HFF-Myc (cell line): ENCODE measurements around the gene LHPP.
"Not testable (repeated sequence)": the region's sequence is repeated elsewhere in the genome, so short reads cannot be mapped to it uniquely, and the experiment has no call there.

Experiments
- DNase-seq: peaks from one replicate; pipeline ENCODE4 v3.0.0-alpha.2; 2011; ENCODE audit warnings: low read depth; ENCODE audit errors: extremely low read depth
- H3K4me3 ChIP-seq: replicated peaks from 2 replicates; pipeline ENCODE4 v1.5.1; 2011; ENCODE audit warnings: low read depth, mild to moderate bottlenecking, control low read depth, low read length
- CTCF ChIP-seq: IDR thresholded peaks from 2 replicates; pipeline ENCODE4 v1.5.1; 2012; ENCODE audit warnings: mild to moderate bottlenecking, low read depth, low read length, control low read depth; ENCODE audit errors: missing control alignments

Gene LHPP

GRCh38 chr10:124578231-124579010 lies 116.8 kb downstream of the LHPP start:
- no peak overlapping the region for H3K4me3 ChIP-seq
- no peak for TF ChIP-seq CTCF
- DNase-seq: no peak

- no peak for DNase-seq
- no peak for TF ChIP-seq CTCF
Measured at GRCh38 chr10:124579011-124579399, 117.4 kb downstream of the LHPP start.

GRCh38 chr10:124586142-124586541 lies 124.5 kb downstream of the LHPP start:
- no peak overlapping the region for H3K4me3 ChIP-seq
- no peak for TF ChIP-seq CTCF
- DNase-seq: no peak

More at GRCh38 chr10:124579011-124579399, 117.4 kb downstream of the LHPP start:
- H3K4me3 ChIP-seq: no peak overlapping the region

DNA sequence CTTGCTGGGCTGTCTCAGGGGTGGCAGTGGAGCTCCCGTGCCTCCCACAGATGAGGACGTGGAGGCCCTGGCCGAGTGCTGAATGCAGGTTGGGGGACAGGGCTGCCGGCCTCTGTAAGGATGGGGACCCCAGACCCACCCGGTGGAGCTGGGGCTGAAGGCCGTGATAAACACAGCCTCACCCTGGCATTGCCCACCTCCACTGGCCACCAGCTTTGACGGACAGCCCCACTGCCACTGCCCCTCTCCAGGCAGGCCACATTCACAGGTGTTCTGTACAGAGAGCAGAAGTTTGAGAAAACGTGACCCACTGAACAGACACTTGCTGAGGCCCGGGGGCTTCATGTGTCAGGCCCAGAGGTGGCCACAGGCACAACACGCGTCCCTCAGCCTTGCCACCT lies 126.2 kb downstream of the LHPP start:
- H3K4me3 ChIP-seq: no peak overlapping the region
- DNase-seq: no peak
- no peak for TF ChIP-seq CTCF

- not testable (repeated sequence) for DNase-seq, H3K4me3 ChIP-seq
Measured at GRCh38 chr10:124588341-124588735, 126.7 kb downstream of the LHPP start.

DNA sequence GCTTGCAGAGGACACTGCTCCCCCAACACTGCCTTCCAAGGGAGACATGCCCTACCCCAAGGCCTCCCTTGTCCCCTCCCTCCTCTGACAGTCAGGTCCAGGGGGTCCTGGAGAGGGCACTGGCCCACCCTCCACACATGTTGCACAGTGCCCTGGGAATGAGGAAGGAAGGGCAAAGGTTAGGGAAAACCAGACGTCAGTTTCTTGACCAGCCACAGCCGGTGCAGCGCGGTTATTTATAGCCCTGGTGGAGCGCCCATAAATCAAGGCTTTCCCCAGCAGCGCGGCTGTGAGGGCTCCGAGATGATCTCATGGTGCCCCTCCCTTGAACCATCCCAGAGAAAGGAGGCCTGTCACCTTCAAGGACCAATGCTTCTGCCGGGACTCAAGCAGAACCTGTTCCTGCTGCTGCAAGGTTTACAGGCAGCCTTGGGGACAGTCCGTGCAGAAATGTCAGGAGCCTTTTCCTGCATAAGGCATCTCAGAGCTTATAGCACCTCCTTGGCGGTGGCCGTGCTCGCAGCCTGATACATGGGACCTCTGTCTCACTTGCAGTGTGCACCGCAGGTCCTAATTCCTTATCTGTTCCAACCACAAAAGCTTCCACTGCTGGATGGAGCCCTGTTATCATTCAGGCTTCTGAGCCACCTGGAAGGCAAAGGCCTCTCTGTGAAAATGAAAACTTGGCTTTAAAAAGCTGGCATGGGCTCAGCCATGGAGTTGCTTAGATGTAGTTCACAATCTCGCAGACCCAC lies 127.3 kb downstream of the LHPP start:
- H3K4me3 ChIP-seq: no peak overlapping the region
- no peak for DNase-seq
- no peak for TF ChIP-seq CTCF

- no peak for DNase-seq
- H3K4me3 ChIP-seq: no peak overlapping the region
Measured at GRCh38 chr10:124589491-124590041, 127.9 kb downstream of the LHPP start.

More at GRCh38 chr10:124589491-124590041, 127.9 kb downstream of the LHPP start:
- TF ChIP-seq CTCF: no peak
